ENCODE data around the gene GRHL3.
"Not testable (repeated sequence)": the region's sequence is repeated elsewhere in the genome, so short reads cannot be mapped to it uniquely, and the experiment has no call there.

GRHL3 gene

DNA sequence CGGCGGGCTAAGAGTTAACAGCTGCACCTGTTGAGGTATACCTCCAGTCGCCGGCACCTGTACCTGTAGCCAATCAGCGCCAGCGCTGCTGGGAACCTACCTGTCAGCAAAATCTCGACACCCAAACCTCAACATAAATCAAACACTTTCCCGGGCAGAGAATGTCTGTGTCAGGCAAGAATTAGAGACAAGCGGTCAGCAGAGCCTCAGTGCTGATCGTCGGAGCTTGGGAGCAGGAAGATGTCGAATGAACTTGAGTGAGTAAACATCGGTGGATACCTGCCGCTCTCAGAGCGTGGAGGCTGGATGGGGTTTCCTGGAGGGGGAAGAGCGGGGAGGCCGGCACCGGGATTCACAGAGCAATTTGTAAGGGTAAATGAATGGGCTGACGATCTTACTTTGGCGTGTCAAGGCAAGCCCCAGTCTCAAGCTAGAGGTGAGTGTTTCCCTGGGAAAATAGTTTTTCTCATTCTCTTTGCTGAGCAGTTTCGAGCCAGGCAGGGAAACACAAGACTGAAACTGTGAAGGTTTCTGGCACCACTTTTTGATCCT is at the start of gene GRHL3:
GRHL3 (plus strand) TSS at position 46 of the 552 bp plus-strand sequence; CDS start at position 241, 195 bp downstream.
- DNase-seq: peak; percentile 14

- DNase-seq: not testable (repeated sequence)
Measured at GRCh38 chr1:24274203-24275103, 44.7 kb upstream of the GRHL3 start.

GRCh38 chr1:24275104-24275410 is 44.1 kb upstream of the GRHL3 start:
- DNase-seq: no peak

DNA sequence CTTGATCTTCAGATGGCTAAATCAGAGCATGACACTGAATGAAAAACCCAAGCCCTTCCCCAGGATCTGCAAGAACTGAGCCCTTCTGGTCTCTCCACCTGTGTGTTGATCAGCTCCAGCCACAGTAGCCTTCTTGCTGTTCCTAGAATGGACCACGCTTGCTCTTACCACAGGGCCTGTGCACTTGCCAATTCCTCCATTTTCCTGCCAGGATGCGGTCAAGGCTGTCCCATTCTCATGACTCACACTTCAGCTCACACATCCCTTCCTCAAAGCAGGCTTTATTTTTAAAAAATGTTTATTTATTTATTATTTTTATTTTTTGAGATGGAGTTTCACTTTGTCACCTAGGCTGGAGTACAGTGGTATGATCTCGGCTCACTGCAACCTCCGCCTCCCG is 43.6 kb upstream of the GRHL3 start:
- no peak for DNase-seq

DNA sequence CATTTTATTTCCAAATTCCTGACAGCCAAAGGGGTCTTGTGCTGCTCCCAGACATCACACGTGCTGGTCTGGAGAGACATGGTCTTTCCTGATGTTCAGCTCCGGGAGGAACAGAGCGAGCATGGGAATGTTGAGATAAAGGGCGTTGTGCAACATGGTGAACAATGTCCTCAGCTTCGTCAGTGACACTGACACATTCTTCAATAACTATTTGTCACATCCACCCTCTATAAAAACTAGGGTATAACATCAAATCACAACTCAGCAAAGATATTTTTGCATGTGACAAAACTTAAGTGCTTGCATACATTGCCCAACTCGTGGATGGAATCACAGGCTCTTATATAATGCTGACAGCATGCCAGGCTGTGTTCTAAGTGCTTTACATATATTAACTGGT is 42.4 kb upstream of the GRHL3 start:
- DNase-seq: no peak

DNA sequence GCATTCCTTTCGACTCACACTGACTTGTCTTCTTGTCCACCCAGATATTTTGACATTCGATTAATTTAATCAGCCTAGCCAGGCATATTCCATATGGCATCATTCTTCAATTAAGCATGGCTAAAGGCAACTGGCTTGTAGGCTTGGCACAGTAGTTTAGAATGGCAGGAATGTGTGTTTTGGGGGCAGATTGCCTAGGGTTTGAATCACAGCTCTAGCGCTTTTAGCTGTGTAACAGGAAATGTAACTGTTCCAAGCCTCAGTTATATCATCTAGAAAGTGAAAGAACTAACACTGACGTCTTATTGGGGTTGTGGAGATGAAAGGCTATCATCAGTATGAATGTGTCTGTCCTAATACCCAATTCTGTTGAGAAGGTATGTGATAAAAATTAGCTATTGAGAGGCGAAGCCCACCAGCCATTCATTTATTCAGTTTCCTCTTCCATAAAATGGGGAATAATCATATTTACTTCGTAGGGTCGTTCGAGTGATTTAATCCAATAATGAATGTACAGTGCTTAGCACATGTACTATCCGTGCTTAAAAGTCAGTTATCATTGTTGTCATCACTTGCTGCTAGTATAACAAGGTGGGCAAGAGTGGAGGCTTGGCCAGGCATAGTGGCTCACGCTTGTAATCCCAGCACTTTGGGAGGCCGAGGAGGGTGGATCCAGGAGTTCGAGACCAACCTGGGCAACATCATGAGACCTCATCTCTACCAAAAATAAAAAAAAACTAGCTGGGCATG is 41.6 kb upstream of the GRHL3 start:
- no peak for DNase-seq

DNA sequence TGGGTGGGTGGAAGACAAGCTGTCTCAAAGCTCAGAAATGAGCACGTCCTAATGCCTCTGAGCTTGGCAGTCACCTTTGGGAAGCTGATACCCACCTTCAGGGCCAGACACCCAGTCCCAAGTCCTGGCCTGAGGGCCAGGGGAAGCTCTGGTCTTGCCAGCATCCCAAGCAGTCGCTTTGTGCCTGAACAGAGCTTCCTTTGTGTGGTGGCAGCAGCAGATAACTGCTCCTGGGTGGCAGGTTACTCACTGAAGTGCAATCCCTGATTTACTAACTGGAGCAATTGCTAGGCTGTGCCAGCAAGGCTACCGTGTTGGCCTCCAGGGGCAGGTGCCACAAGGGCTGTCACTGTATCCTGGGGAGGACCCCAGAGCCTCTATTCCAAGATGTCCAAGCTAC is 40.4 kb upstream of the GRHL3 start:
- no peak for DNase-seq

GRCh38 chr1:24279590-24280232 is 39.4 kb upstream of the GRHL3 start:
- no peak for DNase-seq

GRCh38 chr1:24281591-24281990 is 37.6 kb upstream of the GRHL3 start:
- DNase-seq: no peak

DNA sequence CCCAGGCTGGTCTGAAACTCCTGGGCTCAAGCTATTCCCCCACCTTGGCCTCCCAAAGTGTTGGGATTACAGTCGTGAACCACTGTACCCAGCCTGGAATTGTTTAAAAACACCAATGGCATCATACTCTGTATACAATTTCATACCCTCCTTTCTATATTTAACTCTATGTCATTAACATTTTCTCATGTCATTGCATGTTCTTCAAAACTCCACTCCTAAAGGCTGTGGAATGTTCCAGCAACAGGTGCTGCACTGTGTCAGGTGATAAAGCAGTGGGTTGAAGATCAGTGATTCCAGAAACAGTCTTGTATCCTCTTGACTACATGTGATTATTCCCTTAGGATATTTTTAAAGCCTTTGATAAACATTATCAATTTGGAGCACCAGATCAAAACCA is 36.7 kb upstream of the GRHL3 start:
- DNase-seq: no peak

DNA sequence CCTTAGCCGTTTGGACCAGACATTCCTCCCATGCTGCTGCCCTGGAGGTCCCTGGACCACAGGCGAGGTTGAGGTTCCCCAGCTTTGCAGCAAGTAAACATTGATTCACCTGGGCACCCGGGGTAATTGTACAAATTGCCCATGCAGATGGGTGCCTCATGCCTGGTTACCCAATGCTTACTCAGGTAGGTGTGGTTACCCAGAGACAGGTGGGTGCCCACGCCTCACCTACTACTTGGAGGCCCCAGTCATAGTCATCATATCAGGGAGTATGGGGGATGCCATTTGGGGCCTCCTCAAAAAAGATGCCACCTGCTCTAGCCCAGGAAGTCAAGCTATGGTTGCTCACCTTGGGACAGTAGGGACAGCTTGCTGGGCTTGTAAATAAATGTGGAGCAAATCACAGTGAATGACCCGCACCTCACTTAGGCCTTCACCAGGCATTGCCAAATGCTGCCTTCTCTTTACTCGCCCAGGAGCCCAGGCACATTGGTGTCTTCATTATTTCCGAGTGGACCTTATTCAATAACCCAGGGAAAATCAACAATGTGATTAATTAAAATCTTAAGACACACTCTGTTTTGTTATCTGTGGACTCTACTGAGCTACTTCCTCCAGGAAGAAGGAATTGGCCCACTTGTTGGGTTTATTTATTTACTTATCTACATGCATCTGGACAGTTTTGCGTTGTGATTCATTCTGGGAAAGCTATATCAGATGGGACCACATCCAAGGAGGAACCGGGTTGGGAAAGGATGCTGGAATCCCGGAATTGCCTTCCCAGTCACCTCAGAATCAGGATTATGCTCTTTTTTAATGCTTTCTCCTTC is 35.6 kb upstream of the GRHL3 start:
- no peak for DNase-seq

DNA sequence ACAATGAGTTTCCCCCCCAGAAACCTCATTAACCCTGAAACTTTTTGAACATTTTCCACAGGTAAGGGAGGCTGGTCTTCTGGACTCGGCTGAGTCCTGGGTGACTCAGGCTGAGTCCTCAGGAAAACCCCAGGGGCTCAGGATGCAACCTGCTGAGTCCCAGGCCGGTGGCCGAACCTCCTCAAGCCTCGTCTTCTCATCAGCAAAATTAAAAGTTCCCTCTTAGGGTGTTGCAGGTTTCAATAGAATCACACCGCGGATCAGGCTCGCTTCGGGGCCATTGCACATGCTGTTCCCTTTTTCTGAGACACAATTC is 35.0 kb upstream of the GRHL3 start:
- DNase-seq: no peak

DNA sequence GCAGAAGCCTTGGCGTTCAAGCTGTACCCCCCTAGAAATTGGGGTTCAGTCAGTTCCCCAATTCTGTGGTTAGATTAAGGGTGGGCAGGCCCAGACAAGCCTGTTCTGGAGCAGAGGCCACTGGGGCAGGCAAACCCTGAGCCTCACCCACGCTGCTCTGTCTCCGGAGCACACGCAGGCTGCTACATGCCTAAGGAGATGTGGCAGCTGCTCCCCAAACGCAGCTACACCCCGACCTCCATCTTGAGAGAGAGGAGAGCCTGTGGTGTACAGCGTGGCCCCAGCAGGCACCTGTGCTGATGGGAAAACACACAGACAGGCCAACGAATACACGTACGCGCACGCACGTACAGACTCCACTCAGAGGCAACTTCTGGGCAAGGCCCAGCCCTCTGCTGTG is 33.9 kb upstream of the GRHL3 start:
- DNase-seq: no peak

DNA sequence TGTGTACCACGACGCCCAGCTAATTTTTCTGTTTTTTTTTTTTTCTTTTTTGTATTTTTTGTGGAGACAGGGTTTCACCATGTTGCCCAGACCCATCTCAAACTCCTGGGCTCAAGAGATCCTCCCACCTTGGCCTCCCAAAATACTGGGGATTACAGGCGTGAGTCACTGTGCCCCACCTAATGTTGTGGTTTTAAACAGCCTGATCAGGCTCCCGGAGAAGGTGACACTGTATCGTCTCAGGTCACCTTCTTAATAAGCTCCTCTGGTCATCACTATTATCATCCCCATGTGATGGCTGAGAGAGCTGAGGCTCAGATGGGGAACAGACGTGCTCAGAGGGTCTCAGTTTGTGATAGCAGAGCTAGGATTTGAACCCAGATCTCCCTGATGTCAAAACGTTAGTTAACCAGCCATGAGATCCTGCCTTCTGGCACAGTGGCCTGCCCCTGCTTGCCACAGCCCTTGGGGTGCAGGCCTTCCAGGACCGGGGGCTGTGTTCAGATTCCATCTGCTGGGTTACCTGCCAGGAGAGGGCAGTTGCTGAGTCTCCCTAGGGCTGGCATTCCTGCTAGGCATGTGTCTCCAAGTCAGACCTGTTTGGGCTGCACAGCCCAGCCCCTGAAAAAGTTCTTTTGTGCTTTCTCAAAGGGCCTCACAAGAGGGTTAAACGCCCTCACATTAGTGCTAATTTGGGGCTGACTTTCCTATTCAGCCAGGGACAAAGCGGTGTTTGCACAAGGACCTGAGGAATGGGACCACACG is 32.7 kb upstream of the GRHL3 start:
- DNase-seq: no peak

DNA sequence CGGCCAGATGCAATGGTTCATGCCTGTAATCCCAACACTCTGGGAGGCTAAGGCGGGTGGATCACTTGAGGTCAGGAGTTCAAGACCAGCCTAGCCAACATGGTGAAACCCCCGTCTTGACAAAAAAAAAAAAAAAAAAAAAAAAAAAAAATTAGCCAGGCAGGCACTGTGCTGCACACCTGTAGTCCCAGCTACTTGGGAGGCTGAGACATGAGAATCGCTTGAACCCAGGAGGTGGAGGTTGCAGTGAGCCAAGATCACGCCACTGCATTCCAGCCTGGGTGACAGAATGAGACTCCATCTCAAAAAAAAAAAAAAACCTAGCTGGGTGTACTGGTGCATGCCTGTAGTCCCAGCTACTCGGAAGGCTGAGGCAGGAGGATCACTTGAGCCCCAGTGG is 31.4 kb upstream of the GRHL3 start:
- not testable (repeated sequence) for DNase-seq

GRCh38 chr1:24288479-24288878 is 30.7 kb upstream of the GRHL3 start:
- no peak for DNase-seq

DNA sequence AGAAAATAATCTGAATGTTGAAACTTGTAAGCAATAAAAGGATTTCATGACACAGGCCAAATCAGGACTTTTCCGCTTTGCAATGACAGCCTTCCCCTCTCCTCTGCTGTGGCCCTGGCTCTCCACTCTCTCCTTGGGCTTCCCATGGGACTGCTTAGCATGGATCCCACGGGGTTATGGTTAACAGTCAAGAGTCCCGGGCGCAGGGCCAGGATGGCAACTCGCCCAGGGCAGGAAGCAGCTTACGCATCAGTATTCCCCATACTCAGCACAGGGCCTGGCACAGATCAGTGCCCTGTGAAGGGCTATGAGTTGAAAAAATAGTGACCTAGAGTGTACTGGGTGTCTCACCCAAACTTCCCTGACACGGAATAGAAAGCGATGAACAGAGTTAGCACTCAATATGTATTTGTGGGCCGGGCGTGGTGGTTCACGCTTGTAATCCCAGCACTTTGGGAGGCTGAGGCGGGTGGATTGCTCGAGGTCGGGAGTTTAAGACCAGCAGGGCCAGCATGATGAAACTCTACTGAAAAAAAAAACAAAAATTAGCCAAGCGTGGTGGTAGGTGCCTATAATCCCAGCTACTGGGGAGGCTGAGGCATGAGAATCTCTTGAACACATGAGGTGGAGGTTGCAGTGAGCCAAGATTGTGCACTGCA is 29.1 kb upstream of the GRHL3 start:
- no peak for DNase-seq

- DNase-seq: no peak
Measured at GRCh38 chr1:24290933-24291487, 28.1 kb upstream of the GRHL3 start.

- no peak for DNase-seq
Measured at GRCh38 chr1:24292103-24292502, 27.1 kb upstream of the GRHL3 start.

DNA sequence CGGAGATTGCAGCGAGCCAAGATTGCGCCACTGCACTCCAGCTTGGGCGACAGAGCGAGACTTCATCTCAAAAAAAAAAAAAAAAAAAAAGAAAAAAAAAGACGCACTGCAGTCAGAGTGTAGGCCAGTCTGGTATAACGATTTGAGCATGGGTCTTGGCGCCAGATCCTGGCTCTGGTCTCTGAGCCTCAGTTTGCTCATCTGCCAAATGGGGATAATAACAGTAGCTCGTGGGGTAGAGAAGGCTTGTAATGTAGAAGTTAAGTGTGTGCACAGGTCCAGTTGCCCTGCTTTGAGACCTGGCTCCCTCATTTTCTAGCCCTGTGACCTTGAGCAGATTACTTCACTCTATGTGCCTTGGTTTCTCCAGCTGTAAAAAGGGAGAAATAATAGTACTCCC is 26.3 kb upstream of the GRHL3 start:
- no peak for DNase-seq
